ENCODE data around the gene PPP1R1B.
A peak's percentile ranks its signal among the peaks of the same experiment; 100 is the strongest.

Gene PPP1R1B

DNA sequence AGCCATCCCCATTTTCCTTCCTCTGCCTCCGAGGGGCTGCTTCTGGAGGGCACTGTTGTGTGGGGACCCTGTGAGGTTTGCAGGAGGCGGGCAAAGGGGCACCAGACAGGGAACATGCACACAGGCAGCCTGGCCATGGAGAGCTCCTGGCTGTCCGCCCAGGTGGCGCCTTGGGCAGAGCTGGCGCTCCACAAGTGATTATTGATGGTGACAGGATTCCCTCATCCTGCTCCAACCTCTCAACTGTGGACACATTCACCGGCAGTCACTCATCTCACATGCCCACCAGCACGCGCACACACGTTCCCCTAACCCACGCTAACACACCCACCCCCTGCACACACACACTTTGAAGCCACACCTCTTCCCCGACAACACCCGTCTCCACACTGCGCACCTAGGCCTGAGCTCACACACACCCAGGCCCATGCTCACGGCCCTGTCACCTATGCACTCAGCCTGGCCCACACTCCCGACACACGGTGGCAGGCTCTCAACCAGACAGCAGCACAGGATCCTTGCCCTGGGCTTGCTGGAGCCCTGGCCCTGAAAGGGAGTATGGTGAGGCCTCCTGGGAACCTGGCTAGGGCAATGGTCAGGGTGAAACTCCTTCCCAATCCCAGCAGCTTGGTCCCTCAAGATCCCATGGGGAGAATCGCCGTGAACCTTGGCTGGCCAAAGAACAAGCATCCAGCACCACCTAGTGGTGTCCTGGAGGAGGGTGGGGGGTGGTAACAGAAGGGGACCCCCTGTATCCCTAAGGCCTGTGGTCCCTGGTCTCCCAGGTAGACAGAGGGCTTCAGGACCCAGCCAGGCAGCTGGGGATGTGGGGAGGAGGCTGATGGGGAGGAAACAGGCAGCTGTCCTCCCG lies 45.1 kb downstream of the PPP1R1B start:
- DNase-seq, result peak; percentile 42

DNA sequence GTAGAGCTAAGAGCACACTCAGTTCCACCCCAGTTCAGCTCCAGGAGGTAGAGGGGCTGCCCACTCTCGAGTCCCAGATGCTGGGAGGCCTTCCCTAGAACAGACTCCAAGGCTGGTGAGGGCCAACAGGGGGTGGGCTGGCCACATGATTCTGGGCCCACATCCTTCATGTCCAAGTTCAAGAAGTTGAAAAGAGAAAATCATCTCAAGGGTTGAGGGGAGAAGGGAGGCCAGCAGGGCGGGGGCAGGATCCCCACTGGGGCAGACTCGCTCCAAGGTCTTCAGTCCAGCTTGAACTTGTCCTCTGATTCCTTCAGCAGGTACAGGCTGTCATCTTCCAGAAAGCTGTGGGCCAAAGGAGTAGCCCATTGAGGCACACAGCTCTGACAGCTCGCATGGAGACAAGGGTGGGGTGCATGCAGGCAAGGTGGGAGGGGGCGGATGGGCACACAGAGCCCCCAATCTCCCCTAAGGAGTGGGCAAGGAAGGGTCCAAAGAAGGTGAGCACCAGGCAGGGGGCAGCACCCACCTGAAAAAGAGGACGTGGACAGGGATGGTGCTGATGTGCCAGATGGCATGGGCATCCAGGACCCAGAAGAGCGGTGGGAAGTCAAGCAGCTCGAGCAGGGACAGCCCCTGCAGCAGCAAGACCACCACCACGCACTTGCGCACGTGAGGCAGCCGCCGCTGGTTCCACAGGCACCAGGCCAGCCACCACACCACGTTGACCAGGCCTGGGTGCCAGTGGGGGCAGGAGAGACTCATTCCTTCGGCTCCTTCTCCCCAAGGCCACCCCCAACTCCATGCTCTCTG lies 46.0 kb downstream of the PPP1R1B start:
- no peak for DNase-seq

DNA sequence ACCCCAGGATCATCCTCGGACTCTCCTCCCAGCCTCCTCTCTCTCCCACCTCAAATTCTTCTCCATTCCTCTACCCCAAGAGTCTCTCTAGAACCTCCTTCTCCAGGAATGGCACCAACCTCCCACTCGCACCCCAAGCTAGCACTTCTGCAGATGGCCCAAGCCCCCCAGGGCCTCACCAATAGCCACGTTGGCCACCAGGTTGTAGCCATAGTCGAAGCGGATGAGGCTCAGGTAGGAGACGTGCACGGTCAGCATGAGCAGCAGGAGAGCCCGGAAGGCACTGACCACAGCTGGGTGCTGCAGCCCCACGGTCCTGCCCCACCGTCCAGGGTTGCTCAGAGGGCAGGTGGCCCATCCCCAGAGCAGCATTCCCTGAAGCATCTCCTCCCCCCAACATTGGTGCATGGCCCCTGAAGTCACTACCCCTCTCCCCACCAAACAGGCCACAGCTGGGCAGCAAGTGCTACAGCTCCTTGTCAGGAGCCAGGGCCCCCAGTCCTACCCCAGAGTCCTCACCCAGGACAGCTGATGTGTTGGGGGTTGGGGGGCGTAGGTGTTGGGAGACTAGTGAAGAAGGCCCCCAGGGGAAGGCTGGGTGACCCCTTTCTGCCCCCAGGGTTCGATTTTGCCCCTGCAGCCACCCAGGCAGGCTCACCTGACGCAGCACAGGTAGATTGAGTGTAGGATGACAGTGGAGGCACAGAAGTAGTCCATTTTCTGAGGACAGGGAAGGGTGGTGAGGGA lies 46.8 kb downstream of the PPP1R1B start:
- no peak for DNase-seq

DNA sequence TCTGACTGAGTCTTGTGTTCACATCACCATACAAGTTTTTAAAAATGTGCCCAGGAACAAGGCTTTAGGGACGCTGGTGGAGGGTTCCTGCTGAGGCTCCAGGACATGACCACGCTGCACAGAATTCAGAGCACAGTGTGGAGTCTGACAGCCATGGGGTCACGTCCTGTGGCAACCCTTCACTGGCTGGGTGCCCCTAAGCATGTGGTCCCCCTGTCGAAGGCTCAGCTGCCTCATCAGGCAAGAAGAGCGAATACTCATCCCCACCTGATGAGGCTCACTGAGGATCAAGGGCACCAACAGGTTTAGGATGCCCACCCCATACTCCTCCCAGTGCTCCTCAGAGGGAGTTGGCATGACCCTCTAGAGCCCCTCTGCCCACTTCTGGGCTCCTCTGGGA lies 47.4 kb downstream of the PPP1R1B start:
- no peak for DNase-seq

DNA sequence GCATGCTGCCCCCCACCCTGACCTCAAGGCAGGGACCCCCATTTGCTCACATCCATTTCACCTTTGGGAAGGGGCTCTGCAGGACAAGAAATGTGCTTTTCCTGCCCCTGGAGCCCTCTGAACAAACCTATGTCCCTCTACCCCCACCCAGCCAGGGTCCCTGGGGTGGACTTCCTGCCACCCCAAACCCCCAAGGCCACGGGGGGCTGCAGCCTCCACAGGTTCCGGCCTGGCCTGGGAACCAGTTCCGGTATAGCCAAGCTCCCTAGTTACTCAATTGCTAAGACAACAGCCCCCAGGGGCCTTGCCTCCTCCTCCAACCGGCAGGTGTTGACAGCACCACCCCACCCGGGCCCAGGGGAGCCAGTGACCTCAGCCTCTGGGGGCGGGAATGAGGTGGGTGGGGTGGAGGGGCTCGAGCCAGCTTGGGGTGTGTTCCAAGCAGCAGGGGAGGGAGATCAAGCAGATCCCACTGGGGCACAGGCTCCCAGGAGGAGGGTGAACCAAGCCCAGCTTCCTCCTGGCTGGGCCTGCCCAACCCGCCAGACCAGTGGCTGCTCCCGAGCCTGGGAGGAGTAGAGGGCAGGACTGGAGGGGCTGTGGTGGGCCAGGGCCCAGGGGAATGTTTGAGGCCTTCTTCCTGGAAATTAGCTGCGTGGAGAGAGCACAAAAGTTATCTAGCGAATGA lies 48.1 kb downstream of the PPP1R1B start:
- peak; percentile 86 for DNase-seq

DNA sequence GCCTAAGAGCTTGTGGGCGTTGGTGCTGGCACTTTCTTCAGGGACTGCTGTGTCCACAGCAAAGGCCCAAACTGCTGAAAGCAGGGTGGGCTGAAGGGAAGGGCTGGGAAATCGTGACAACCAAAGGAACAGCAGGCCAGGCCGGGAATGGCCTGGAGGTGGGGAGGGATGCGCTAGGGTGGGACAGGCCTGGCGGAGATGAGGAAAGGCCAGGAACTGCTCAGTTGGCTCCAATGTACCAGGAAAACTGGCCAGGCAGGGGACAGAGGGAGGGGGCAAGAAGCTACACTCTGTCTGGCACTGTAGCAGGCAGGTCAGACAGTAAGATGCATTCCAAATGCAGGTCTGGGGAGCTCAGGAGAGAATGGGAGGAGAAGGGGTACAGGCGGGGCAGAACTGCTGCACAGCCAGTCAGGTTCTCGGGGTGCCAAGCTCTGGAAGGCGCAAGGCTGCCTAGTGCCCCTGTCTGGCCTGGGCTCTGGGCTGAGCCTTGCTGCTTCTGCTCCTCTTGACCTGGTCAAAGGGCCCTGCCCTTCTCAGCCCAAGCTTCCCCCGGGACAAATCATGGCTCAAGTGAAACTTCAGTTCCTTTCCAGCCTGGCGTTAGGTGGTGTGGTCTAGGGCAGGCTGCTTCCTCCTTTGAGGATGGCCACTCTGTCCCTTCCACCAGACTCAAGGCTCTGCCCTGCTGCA lies 48.8 kb downstream of the PPP1R1B start:
- DNase-seq, result no peak

DNA sequence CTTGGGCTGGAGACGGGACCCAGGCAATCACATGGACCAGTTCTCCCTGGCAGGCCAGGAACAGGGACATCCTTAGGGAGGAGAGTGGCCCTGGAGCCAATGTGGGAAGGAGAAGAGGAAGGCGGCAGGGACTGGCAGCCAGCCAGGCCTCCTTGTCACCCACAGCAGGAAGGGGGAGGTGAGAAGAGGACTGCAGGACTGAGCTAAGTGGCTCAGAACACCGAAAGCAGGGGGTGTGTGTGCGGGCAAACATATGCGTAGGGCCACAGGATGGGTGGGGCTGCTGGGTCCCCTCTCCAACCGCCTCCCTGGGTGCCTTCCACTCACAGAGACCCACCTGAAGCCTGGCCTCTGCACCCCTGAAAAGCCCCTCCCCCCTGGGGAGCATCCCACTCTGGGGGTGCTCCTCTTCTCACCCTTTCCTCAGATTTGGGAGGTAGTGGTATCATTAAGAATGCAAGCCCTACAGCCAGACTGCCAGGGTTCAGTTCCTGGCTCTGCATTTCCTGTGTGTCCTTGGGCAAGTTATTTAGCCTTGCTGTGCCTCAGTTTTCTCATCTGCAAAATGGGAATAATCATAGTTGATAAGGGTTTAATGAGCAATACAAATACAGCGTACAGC lies 49.6 kb downstream of the PPP1R1B start:
- peak; percentile 84 for DNase-seq

DNA sequence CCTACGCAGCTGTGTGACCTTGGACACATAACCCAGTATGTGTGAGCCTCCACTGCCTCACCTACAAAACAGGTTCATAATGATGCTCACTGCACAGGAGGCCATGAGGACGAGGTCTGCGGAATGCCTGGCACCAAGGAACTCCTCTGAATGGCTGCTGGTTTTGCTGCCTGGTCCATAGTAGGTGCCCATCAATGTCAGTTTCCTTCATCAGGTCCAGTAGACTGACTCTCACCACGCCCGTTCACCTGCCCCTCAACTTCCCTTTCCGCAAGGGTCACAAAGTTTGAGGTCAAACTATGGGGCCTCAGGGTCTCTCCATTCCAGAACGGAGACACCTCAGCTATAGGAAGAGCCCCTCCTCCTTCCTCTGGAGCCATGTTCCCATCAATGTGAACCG lies 50.3 kb downstream of the PPP1R1B start:
- no peak for DNase-seq

DNA sequence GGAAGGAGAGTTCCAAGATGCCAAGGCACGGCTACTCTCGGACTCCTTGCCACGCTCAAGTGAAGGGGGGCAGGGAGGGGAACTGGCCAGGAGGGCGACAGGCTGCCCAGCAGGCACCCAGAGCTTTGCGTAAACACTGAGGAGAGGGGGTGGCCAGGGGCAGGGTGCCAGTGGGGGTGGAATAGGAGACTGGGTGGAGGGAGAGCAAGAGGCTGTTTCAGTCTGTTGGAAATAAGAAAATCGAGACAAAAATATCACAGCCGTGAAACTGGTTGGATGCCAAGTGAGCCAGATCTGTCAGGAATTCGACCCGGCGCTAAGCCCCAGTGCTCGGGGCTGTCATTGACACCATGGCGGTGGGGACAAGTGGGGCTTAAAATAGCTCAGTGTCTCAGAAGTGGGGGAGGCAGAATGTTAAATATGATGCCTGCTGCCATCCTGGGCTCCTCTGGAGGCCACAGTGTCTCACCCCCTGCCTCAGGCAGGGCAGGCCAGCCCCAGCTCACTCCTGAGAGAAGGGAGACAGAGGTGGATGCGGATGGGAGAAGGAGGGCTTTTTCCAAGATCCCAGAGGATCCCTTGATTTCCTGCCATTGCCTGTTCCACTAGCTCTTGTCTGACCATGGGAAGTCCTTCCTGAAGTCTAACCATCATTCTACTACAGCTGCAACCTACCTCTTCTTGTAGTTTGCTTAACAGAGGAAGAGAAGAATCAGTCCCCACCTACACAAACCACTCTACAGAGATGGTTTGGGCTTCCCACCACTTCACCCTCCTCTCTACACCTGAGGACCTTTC lies 51.0 kb downstream of the PPP1R1B start:
- DNase-seq, result peak; percentile 50

DNA sequence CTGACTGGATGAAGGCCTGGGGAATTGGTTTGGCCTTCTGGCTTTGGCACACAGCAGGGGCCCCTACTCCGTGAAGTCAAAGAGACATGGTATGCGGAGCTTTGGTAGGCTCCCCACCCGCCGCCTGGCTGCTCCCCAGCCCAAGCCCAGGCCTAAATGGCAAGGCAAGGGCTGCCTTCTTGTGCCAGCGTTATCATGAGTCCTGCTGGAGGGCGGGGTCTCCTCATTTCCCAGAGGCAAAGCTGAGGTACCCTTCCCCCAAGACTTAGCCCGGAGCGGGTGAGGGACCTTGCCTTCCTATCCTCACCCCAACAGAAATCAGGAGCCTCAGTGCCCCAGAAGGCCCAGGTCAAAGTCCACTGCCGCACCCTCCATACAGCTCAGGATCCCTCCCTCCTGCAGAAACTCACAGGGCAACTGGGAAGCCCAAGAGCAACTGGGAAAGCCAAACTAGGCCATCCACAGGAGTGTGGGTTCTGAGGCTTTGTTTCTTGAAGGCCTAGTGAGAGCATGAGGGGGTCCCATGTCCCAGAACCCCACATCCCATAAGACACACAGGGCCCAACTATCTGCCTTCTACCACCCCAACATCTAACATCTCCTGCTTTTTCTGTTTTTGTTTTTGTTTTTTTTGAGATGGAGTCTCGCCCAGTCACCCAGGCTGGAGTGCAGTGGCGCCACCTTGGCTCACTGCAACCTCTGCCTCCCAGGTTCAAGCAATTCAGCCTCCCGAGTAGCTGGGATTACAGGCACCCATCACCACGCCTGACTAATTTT lies 51.8 kb downstream of the PPP1R1B start:
- DNase-seq, result no peak

DNA sequence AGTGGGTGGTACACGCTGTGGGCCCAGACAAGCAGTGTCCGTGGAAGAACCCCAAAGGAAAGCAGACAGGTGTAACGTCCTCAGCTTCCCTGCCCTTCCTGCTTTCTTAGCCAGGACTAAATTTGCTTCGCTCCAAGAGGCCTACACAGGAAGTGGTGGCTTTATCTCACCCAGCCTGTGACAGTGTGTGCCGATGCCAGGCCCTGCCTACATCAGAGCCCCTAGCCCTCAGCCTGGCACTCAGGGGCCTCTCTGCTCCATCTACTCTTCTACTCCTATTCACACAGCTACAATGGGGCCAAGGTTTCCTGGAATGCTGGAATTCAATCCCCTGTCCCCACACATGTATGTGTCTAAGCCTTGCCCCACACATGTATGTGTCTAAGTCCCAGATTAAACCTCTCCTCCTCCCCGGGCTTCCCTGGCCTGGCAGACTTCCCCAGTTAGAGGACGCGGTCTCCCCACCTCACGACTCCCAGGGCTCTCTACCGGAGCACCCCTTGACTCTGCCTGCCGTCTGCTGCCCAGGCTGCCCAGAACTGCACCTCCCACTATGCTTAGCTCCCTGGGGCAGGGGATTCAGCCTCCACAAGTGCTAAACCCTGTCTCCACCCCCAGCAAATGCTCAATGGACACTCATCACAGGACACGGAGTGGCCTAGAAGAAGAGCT lies 52.9 kb downstream of the PPP1R1B start:
- DNase-seq, result no peak

DNA sequence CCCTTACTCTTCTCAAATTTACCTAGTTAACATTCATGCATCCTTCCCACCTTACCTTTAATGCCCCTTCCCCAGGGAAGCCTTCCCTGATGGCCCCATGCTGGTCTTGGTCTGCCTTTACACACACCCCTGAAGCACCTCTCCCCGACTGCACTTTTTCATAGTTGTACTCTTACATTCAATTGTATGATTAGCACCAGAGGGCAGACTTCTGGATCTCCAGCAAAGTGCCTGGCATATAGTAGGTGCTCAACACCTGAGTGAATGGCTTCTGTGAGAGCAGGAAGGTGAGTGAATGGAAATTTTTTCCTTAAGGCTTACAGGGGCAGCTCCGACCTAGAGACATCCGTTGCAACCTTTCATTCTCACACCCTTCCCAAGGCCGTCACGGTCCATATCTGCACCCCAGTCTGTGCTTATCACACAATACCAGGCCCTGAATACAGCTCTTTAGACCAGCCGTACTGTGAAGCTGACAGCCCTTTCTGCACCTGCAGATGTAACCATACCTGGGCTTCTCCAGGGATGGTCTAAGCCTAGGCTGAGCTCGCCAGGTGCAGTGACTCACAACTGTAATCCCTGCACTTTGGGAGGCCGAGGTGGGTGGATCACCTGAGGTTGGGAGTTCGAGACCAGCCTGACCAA lies 56.7 kb downstream of the PPP1R1B start:
- DNase-seq, result no peak

DNA sequence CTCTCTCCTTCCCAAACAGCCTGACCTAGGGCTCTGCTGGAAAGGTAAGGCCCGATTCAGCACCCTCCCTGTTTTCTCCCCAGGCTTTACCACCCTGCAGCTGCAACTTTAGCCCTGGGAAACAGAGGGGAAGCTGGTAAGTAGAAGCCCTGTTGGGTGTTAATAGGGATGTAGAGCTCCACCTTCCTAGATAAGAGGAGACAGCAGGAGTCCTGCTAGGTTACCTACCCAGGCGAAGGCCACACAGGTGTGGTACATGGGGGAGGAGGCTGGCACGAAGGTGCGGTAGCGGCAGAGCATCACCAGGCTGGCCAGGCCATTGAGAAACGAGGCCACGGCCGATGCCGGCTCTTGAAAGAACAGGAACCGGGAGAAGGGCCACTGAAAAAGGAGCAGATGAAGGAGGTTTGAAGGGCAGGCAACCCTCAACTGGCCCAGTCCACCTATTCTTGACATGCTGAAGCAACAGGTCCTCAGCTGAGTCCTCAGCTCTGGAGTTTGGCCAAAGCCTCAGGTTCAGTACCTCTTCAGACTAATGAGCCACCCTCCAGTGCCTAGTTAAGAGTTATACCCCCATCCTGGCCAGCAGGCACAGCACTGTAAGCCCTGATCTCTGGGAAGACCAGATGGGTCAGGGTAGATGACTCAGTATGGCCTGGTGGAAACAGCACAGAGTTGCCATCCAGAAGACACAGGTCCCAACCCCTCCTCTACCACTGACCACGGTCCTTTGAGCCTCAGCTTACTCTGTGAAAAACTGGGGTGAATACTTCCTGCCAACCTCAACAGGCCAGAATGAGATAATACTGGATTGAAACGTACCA lies 57.8 kb downstream of the PPP1R1B start:
- DNase-seq, result no peak
